IPS-NIHi7 (cell line): ENCODE data around the gene ASCC3.

Experiments
- DNase-seq: peaks from one replicate; pipeline ENCODE4 v3.0.0; 2012; ENCODE audit warnings: mixed read lengths; ENCODE audit errors: extremely low spot score

Gene ASCC3

GRCh38 chr6:100467129-100468015, 413.8 kb downstream of the ASCC3 start:
- DNase-seq: no peak

GRCh38 chr6:100466410-100467128, 414.6 kb downstream of the ASCC3 start:
- no peak for DNase-seq

GRCh38 chr6:100465701-100466409, 415.3 kb downstream of the ASCC3 start:
- DNase-seq: no peak

- DNase-seq: peak; percentile 97
Measured at GRCh38 chr6:100464903-100465700, 416.0 kb downstream of the ASCC3 start, which contains the start of gene SIM1. Gene SIM1, minus strand, starts transcription at chr6:100464921. Its CDS starts 1,453 bp downstream, at chr6:100463468.

DNA sequence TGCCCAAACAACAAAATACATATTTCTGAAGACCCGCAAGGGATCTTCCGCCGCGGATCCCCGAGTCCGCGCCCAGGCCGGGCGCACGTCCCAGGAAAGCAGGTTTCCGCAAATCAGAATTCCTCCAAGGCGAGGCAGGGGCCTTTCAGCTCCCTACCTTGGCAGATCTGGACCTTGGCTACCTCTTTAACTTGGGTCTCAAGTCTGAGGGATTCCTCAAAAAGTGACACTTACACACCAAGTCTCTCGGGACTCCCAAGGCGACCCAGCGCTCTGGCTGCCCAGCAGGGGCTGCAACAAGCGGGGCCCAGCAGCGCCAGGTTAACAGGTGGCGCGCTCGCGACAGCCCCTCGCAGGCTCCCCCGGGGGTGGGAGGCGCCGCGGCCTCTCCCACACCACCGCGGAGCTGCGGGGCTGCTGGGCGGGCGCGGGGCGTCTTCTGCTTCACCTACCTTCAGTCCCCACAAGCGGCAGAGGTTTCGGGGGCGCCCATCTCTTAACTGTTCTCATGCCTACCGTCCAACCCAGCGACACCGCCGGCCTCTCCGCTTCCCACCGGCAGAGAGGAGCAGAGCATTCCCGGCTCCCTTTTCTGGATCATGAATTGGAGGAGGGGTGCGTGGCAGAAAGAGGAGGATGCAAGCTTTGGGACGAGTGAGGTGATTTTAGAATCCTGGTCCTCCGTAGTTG, 416.8 kb downstream of the ASCC3 start:
- DNase-seq: no peak

DNA sequence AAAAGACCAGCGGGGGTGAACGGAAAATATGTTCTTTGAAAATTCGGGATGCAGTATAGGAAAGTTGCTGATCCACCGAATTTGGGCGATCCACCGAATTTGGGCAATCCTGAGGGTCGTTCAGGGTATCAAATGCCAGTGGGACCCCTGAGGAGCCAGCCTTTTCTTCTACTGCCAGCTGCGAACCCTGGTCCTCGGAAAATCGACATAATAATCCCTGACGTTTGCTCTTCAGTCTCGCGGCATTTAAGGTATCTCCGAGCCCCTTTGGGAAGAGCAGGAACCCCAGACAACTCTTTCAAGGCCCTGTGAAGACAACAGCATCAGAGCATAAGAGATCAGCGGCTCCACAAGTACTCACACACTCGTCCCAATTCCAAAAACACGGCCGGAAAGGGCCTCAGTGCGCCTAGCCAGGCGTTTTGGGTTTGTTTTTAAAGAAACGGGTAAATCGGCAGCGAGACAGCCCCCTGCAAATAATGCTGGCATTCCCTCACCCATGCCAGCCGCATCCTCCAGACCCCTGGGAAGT, 417.4 kb downstream of the ASCC3 start:
- DNase-seq: no peak

- DNase-seq: no peak
Measured at GRCh38 chr6:100462706-100463629, 418.2 kb downstream of the ASCC3 start.

GRCh38 chr6:100461917-100462705, 419.0 kb downstream of the ASCC3 start:
- DNase-seq: no peak

GRCh38 chr6:100461278-100461916, 419.7 kb downstream of the ASCC3 start:
- no peak for DNase-seq

GRCh38 chr6:100460650-100461204, 420.4 kb downstream of the ASCC3 start:
- DNase-seq: no peak

DNA sequence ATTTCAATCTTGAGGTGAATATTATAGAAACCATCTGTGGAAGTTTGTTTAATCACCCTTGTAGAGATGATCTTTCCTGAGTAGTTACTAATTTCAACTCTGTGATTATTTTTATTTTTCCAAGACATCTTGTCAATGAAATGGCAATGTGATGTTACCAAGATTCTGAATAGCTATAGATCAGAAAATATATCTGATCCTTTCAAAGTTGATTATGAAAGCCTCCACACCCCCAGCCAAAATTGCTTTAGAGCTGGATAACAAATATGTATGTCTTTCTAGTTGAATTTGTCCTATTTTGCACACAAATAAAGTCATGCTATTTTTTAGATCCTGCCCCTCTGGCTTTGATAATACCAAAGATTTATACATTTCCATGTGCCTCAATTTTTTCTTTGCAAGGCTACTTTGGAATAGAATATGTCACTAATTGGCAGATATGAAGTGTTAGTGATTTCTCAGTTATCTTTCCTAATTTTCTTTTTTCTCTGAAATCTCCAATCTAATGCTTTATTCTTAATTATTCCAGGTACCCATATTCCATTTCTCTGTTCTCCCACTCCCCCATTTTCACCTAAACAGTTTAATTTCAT, 421.4 kb downstream of the ASCC3 start:
- DNase-seq: no peak

- no peak for DNase-seq
Measured at GRCh38 chr6:100458841-100459591, 422.1 kb downstream of the ASCC3 start.
